ENCODE data around the gene CABCOCO1. TPM values are rescaled to one million over a fixed set of nuclear protein-coding genes. Genes with fewer than 3 reads are reported as not detected.

CABCOCO1 gene
- total RNA-seq (2014; rRNA removed; shearing (Covaris generic)), result 0.91 and 1.2 TPM in 2 replicates

GRCh38 chr10:61662794-61663259 lies at the start of gene CABCOCO1:
Gene CABCOCO1 (plus strand): TSS chr10:61662929. CDS start chr10:61662973, 44 bp downstream.
- DNase-seq (ENCODE audit: low spot score), result peak; percentile 68

- DNase-seq (ENCODE audit: low spot score), result no peak
These were observed 49.1 kb upstream of the CABCOCO1 start for GRCh38 chr10:61613665-61614064.

- no peak for DNase-seq (ENCODE audit: low spot score)
These were observed 46.1 kb upstream of the CABCOCO1 start for GRCh38 chr10:61616611-61617010.

GRCh38 chr10:61617180-61617579 lies 45.5 kb upstream of the CABCOCO1 start:
- DNase-seq (ENCODE audit: low spot score), result no peak

GRCh38 chr10:61617586-61617985 lies 45.1 kb upstream of the CABCOCO1 start:
- no peak for DNase-seq (ENCODE audit: low spot score)

- no peak for DNase-seq (ENCODE audit: low spot score)
These were observed 44.3 kb upstream of the CABCOCO1 start for GRCh38 chr10:61618388-61618961.

GRCh38 chr10:61620506-61620905 lies 42.2 kb upstream of the CABCOCO1 start:
- DNase-seq (ENCODE audit: low spot score), result no peak

GRCh38 chr10:61621605-61622051 lies 41.1 kb upstream of the CABCOCO1 start:
- no peak for DNase-seq (ENCODE audit: low spot score)

- DNase-seq (ENCODE audit: low spot score), result no peak
These were observed 39.6 kb upstream of the CABCOCO1 start for GRCh38 chr10:61623161-61623560.

GRCh38 chr10:61626209-61626608 lies 36.5 kb upstream of the CABCOCO1 start:
- DNase-seq (ENCODE audit: low spot score), result no peak

GRCh38 chr10:61627266-61627665 lies 35.5 kb upstream of the CABCOCO1 start:
- DNase-seq (ENCODE audit: low spot score), result no peak

GRCh38 chr10:61628151-61628874 lies 34.4 kb upstream of the CABCOCO1 start:
- no peak for DNase-seq (ENCODE audit: low spot score)

- peak; percentile 93 for DNase-seq (ENCODE audit: low spot score)
These were observed 33.7 kb upstream of the CABCOCO1 start for GRCh38 chr10:61628875-61629513.

- DNase-seq (ENCODE audit: low spot score), result no peak
These were observed 33.2 kb upstream of the CABCOCO1 start for GRCh38 chr10:61629576-61629975.

- no peak for DNase-seq (ENCODE audit: low spot score)
These were observed 30.6 kb upstream of the CABCOCO1 start for GRCh38 chr10:61632057-61632670.

GRCh38 chr10:61633665-61634064 lies 29.1 kb upstream of the CABCOCO1 start:
- no peak for DNase-seq (ENCODE audit: low spot score)

- no peak for DNase-seq (ENCODE audit: low spot score)
These were observed 28.0 kb upstream of the CABCOCO1 start for GRCh38 chr10:61634746-61635145.

GRCh38 chr10:61635471-61635870 lies 27.3 kb upstream of the CABCOCO1 start:
- no peak for DNase-seq (ENCODE audit: low spot score)

GRCh38 chr10:61635932-61636331 lies 26.8 kb upstream of the CABCOCO1 start:
- DNase-seq (ENCODE audit: low spot score), result no peak

- no peak for DNase-seq (ENCODE audit: low spot score)
These were observed 22.8 kb upstream of the CABCOCO1 start for GRCh38 chr10:61639952-61640351.

GRCh38 chr10:61640856-61641255 lies 21.9 kb upstream of the CABCOCO1 start:
- DNase-seq (ENCODE audit: low spot score), result no peak

GRCh38 chr10:61642150-61642571 lies 20.6 kb upstream of the CABCOCO1 start:
- DNase-seq (ENCODE audit: low spot score), result no peak

All from H4 (cell line).